Measurements from ENCODE around the gene AGMAT.

DNA sequence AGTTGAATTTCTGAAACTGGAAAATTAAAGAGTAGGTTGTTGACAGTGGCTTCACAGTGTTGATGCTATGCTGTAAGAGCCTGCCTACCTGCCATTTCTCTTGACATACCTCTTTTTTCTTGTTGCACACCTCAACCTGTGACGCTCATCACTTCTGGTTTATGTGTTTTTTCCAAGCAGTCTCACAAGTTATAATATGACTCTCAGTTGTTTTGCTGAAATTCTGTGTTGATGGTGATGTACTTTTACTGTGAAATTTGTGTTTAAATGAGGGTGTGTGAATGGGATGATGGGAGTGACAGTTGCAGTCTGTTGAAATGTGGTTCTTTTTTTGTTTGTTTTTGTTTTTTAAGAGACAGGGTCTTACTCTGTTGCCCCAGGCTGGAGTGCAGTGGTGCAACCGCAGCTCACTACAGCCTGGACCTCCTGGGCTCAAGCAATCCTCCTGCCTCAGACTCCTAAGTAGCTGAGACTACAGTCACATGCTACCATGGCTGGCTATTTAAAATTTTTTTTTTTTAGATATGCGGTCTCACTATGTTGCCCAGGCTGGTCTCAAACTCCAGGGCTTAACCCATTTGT is 39.4 kb upstream of the AGMAT start:
- TF ChIP-seq, protein P1, sequence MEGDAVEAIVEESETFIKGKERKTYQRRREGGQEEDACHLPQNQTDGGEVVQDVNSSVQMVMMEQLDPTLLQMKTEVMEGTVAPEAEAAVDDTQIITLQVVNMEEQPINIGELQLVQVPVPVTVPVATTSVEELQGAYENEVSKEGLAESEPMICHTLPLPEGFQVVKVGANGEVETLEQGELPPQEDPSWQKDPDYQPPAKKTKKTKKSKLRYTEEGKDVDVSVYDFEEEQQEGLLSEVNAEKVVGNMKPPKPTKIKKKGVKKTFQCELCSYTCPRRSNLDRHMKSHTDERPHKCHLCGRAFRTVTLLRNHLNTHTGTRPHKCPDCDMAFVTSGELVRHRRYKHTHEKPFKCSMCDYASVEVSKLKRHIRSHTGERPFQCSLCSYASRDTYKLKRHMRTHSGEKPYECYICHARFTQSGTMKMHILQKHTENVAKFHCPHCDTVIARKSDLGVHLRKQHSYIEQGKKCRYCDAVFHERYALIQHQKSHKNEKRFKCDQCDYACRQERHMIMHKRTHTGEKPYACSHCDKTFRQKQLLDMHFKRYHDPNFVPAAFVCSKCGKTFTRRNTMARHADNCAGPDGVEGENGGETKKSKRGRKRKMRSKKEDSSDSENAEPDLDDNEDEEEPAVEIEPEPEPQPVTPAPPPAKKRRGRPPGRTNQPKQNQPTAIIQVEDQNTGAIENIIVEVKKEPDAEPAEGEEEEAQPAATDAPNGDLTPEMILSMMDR (IDR thresholded peaks at IDR 0.05) = no peak
- TF ChIP-seq POLR2A (IDR thresholded peaks at IDR 0.05) = no peak

Data from testis (tissue), 2 donors.